Endodermal cell (in vitro differentiated cells): Measurements from ENCODE around the gene IKZF5. TPM values are rescaled to one million over a fixed set of nuclear protein-coding genes. Genes with fewer than 3 reads are reported as not detected.

Experiments
- DNase-seq: peaks from one replicate; pipeline ENCODE4 v3.0.0-alpha.2; 2017
- H3K27ac ChIP-seq: 2 replicates; pipeline ENCODE4 v1.5.1; 2013; ENCODE audit warnings: mild to moderate bottlenecking, low read depth, low read length, moderate library complexity
- H3K27me3 ChIP-seq: 2 replicates; pipeline ENCODE4 v1.6.1; 2013; ENCODE audit warnings: mild to moderate bottlenecking, low read length, moderate library complexity; ENCODE audit not compliant: insufficient read depth, control insufficient read depth, poor library complexity, severe bottlenecking
- H3K36me3 ChIP-seq: 2 replicates; pipeline ENCODE4 v1.7.0; 2013; ENCODE audit warnings: mild to moderate bottlenecking, low read length, moderate library complexity; ENCODE audit not compliant: control insufficient read depth, insufficient read depth
- H3K4me1 ChIP-seq: one replicate; pipeline ENCODE4 v1.7.0; 2013; ENCODE audit warnings: low read length; ENCODE audit not compliant: control insufficient read depth, insufficient read depth
- H3K4me3 ChIP-seq: 2 replicates; pipeline ENCODE4 v1.5.1; 2013; ENCODE audit warnings: mild to moderate bottlenecking, low read length, moderate library complexity
- H3K9ac ChIP-seq: 2 replicates; pipeline ENCODE4 v1.6.1; 2013; ENCODE audit warnings: mild to moderate bottlenecking, low read length, moderate library complexity; ENCODE audit not compliant: poor library complexity, severe bottlenecking; ENCODE audit errors: extremely low read depth
- H3K9me3 ChIP-seq: 2 replicates; pipeline ENCODE4 v1.6.1; 2013; ENCODE audit warnings: mild to moderate bottlenecking, low read length, moderate library complexity; ENCODE audit not compliant: control insufficient read depth
- H3K27ac Mint-ChIP-seq: 2 replicates; pipeline ENCODE4 v1.8.0; 2020; ENCODE audit warnings: mixed read lengths
- H3K27me3 Mint-ChIP-seq: 2 replicates; pipeline ENCODE4 v1.8.0; 2021; ENCODE audit warnings: mild to moderate bottlenecking, mixed read lengths; ENCODE audit not compliant: insufficient read depth
- H3K36me3 Mint-ChIP-seq: 2 replicates; pipeline ENCODE4 v1.8.0; 2020; ENCODE audit warnings: low read depth, mixed read lengths
- H3K4me1 Mint-ChIP-seq: 2 replicates; pipeline ENCODE4 v1.8.0; 2020; ENCODE audit warnings: mixed read lengths
- H3K4me3 Mint-ChIP-seq: 2 replicates; pipeline ENCODE4 v1.8.0; 2020; ENCODE audit warnings: mild to moderate bottlenecking, moderate library complexity, mixed read lengths
- H3K9me3 Mint-ChIP-seq: 2 replicates; pipeline ENCODE4 v1.8.0; 2020; ENCODE audit warnings: mild to moderate bottlenecking, mixed read lengths
- CTCF ChIP-seq: fragments of 200-600 bp; sonication (generic); conservative IDR thresholded peaks from 2 replicates; pipeline ENCODE4 v1.5.0; 2021; ENCODE audit warnings: antibody characterized with exemption, mild to moderate bottlenecking
- WGBS, 2 experiments: methylation state at CpG; one replicate each; pipeline versions ENCODE4 v1.1.5 to v1.1.7; 2013; ENCODE audit warnings: missing lambda C conversion rate in 2 of 2, mixed read lengths in 1 of 2; ENCODE audit not compliant: insufficient coverage in 1 of 2, insufficient read length in 1 of 2; 5-methylcytosine and 5-hydroxymethylcytosine counted together
- total RNA-seq, 2 donors: library from RNA; stranded (reverse); fragmentation: NEBNext Ultra II Directional in 1 of 2; extraction: Animal tissue kit (Norgen Biotek cat#: 25700) in 1 of 2; gene quantifications; 2 replicates in 1 of 2; 3 replicates in 1 of 2; pipeline ENCODE4 v1.2.1, GENCODE V29; 2021

IKZF5 gene
- total RNA-seq, 2 donors from 2014 or later, result 10.3 to 14.4 TPM

GRCh38 chr10:123035467-123036086, 27.0 kb upstream of the IKZF5 start:
- no peak overlapping the region for H3K9ac ChIP-seq
- Mint-ChIP-seq H3K4me3 (no peak overlapping the region), H3K4me1 (no peaks in the 10 kb centered on the region), H3K36me3 (peaks cover 41% of the 10 kb centered on the region), H3K27me3 (no peaks in the 10 kb centered on the region), H3K27ac (no peak overlapping the region), H3K9me3 (no peaks in the 10 kb centered on the region)
- H3K27ac ChIP-seq, result no peak overlapping the region
- DNase-seq, result no peak
- 94 to 98% methylated on average over 4 to 8 of the region's 8 CpGs for WGBS, 2 experiments
- peaks cover 10% of the 10 kb centered on the region for H3K36me3 ChIP-seq
- no peaks in the 10 kb centered on the region for H3K4me1 ChIP-seq
- no peaks in the 10 kb centered on the region for H3K9me3 ChIP-seq
- H3K4me3 ChIP-seq, result no peak overlapping the region
- TF ChIP-seq CTCF, result no peak
- no peaks in the 10 kb centered on the region for H3K27me3 ChIP-seq

DNA sequence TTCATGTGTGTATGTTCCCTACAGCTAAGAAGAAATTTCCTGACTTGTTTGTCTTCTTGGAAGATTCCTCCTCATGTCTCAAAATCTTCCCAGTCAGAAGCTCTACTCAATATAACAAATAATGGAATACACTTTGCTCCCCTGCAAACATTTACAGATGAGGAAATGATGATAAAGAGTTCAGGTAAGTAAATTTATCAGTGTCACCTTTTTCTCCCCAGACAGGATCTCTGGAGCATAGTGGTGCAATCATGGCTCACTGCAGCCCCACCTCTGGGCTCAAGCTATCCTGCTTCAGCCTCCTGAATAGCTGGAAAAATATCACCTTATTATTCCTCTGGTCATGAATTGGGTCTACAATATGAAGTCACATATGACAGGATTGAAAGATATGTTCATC, 25.7 kb upstream of the IKZF5 start:
- no peak for DNase-seq
- no peaks in the 10 kb centered on the region for H3K4me1 Mint-ChIP-seq
- no peak overlapping the region for H3K4me3 Mint-ChIP-seq
- H3K9ac ChIP-seq, result no peak overlapping the region
- no peaks in the 10 kb centered on the region for H3K27me3 ChIP-seq
- H3K27ac Mint-ChIP-seq, result peak overlapping the region; percentile 42
- H3K4me3 ChIP-seq, result no peak overlapping the region
- TF ChIP-seq CTCF, result no peak
- H3K27me3 Mint-ChIP-seq, result no peaks in the 10 kb centered on the region
- H3K36me3 Mint-ChIP-seq, result peaks cover 44% of the 10 kb centered on the region
- H3K9me3 Mint-ChIP-seq, result no peaks in the 10 kb centered on the region
- H3K27ac ChIP-seq, result no peak overlapping the region
- H3K4me1 ChIP-seq, result no peaks in the 10 kb centered on the region
- H3K36me3 ChIP-seq, result peaks cover 10% of the 10 kb centered on the region
- H3K9me3 ChIP-seq, result no peaks in the 10 kb centered on the region

DNA sequence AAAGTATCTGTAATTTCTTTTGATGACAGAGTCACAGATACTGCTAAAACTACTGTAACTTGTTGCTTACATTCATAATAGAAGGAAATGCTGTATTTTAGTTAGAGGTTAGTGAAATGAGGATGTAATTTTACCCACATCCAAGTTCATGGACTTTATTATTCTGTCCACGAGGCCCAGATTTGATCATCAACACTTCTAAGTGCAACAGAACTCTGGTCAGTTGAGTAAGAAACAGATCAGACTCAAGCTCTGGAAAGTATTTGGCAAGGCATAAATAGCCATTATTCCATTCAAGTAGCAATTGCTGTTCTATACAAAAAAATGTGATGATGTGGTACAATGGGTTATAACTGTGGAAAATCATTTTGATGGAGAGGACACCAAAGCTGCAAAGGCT, 22.5 kb upstream of the IKZF5 start:
- H3K4me3 ChIP-seq, result no peak overlapping the region
- no peak for DNase-seq
- TF ChIP-seq CTCF, result no peak
- peaks cover 31% of the 10 kb centered on the region for H3K36me3 Mint-ChIP-seq
- H3K9me3 ChIP-seq, result no peaks in the 10 kb centered on the region
- H3K9ac ChIP-seq, result no peak overlapping the region
- no peak overlapping the region for H3K27ac ChIP-seq
- H3K4me3 Mint-ChIP-seq, result no peak overlapping the region
- no peaks in the 10 kb centered on the region for H3K4me1 ChIP-seq
- H3K27me3 Mint-ChIP-seq, result no peaks in the 10 kb centered on the region
- WGBS, 2 experiments, result 80 to 81% methylated on average over 1 of the region's 1 CpG
- no peak overlapping the region for H3K27ac Mint-ChIP-seq
- H3K9me3 Mint-ChIP-seq, result no peaks in the 10 kb centered on the region
- peaks cover 11% of the 10 kb centered on the region for H3K4me1 Mint-ChIP-seq
- no peaks in the 10 kb centered on the region for H3K27me3 ChIP-seq
- H3K36me3 ChIP-seq, result peaks cover 10% of the 10 kb centered on the region
